ENCODE data around the gene SUGP2.

SUGP2 gene

DNA sequence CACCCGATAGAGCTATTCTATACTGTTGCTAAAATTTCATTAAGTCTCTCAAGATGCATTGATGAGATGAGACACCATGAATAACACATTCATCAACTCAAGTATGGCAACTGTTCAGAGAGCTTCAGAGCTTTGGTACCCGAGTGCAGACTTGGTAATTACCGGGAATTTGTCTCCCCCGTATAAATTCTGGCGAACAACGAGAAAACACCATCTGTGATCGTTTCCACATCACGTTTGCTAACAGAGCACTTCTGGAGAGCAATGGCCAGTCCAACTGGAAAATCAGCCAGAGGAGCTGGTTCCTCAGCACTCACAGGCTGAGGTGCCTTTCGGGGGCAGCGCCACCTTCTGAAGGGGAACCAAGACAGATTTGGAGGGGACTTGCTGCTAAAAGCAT is 40.2 kb downstream of the SUGP2 start:
- no peak overlapping the region for H4K12ac ChIP-seq (ENCODE audit: low read depth, low read length)
- no peaks in the 10 kb centered on the region for H3K79me1 ChIP-seq (ENCODE audit: low read length)
- H3K79me2 ChIP-seq (ENCODE audit: control insufficient read depth, insufficient read depth, low read length, poor library complexity) = no peaks in the 10 kb centered on the region
- WGBS (ENCODE audit: extremely low coverage, insufficient coverage, insufficient read length) = no CpG with 5 or more reads among the region's 10 CpGs
- no peak overlapping the region for H3K4ac ChIP-seq (ENCODE audit: low read depth, low read length)
- H3K4me1 ChIP-seq (ENCODE audit: control insufficient read depth in 1 of 2, insufficient read depth in 2 of 2, low read length in 2 of 2) = no peaks in the 10 kb centered on the region
- H3K9ac ChIP-seq (ENCODE audit: low read length) = no peak overlapping the region
- no peak overlapping the region for H4K8ac ChIP-seq (ENCODE audit: low read depth, low read length)
- H3K23ac ChIP-seq (ENCODE audit: low read length) = no peak overlapping the region
- H2BK5ac ChIP-seq (ENCODE audit: low read depth, low read length, poor library complexity) = no peak overlapping the region
- no peak overlapping the region for H3K4me2 ChIP-seq (ENCODE audit: low read length)
- no peaks in the 10 kb centered on the region for H3K27me3 ChIP-seq (ENCODE audit: insufficient read depth, low read length)
- H3K9me3 ChIP-seq (ENCODE audit: insufficient read depth, low read depth, low read length) = no peaks in the 10 kb centered on the region
- no peak overlapping the region for H2BK12ac ChIP-seq (ENCODE audit: low read length)
- DNase-seq = no peak
- no peak overlapping the region for H3K14ac ChIP-seq (ENCODE audit: low read length)
- H3K18ac ChIP-seq (ENCODE audit: low read length) = no peak overlapping the region
- H3K27ac ChIP-seq (ENCODE audit: low read depth, low read length) = no peak overlapping the region
- H2AK5ac ChIP-seq (ENCODE audit: low read length) = no peak overlapping the region
- H2AFZ ChIP-seq (ENCODE audit: insufficient read depth, low read length, poor library complexity) = no peak overlapping the region
- H2BK120ac ChIP-seq (ENCODE audit: insufficient read depth, low read length, poor library complexity) = no peak overlapping the region
- peaks cover 44 to 47% of the 10 kb centered on the region in 2 experiments for H3K36me3 ChIP-seq (ENCODE audit: control insufficient read depth in 1 of 2, insufficient read depth in 2 of 2, low read length in 2 of 2)
- no peak overlapping the region for H4K91ac ChIP-seq (ENCODE audit: low read depth, low read length)
- H3K4me3 ChIP-seq (ENCODE audit: low read depth, low read length) = no peak overlapping the region

DNA sequence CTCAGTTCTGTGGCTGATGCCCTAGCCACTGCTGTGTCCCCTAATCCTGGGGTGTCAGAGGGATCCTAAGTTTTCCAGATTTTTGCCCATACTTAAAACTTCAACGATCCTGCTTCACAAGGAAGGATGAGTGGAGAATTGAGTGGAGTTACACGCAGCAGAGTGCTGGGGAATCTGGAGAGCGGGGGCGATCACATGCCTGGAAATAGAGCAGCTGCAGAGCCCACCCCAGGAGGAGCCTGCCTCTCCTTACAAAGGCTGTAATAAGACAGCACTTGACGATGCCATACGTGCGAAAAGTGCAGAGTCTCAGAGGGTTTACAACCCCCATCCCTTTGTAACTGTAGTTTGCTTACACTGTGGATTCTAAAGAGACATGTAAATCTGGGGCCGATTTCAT is 40.6 kb downstream of the SUGP2 start:
- H3K36me3 ChIP-seq (ENCODE audit: control insufficient read depth in 1 of 2, insufficient read depth in 2 of 2, low read length in 2 of 2) = peaks cover 44 to 47% of the 10 kb centered on the region in 2 experiments

DNA sequence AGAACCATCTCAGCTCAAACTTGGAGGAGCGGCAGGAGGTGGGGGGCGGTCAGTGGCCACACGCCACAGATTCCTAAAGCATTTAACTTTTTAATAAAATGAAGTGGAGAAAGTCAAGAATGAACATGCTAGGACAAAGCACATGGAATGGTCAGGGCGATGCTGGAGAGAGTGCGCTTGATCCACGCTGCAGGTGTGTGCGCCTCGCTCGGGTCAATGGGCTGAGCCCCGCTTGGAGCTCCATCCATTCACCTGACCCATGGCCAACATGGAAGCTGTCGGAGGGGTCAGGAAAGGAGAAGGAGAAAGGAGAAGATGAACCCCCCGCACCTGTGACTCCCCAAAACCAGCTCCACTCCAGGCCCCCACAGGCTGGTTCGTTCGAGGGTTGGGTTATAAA is 41.8 kb downstream of the SUGP2 start:
- H3K14ac ChIP-seq (ENCODE audit: low read length) = no peak overlapping the region
- peaks cover 39 to 40% of the 10 kb centered on the region in 2 experiments for H3K36me3 ChIP-seq (ENCODE audit: control insufficient read depth in 1 of 2, insufficient read depth in 2 of 2, low read length in 2 of 2)
- H3K4ac ChIP-seq (ENCODE audit: low read depth, low read length) = no peak overlapping the region
- H2BK5ac ChIP-seq (ENCODE audit: low read depth, low read length, poor library complexity) = no peak overlapping the region
- H2BK12ac ChIP-seq (ENCODE audit: low read length) = no peak overlapping the region
- no peak overlapping the region for H3K27ac ChIP-seq (ENCODE audit: low read depth, low read length)
- H3K9ac ChIP-seq (ENCODE audit: low read length) = no peak overlapping the region
- no peak overlapping the region for H4K91ac ChIP-seq (ENCODE audit: low read depth, low read length)
- no peaks in the 10 kb centered on the region for H3K79me1 ChIP-seq (ENCODE audit: low read length)
- no peak for DNase-seq
- H2AK5ac ChIP-seq (ENCODE audit: low read length) = no peak overlapping the region
- H3K79me2 ChIP-seq (ENCODE audit: control insufficient read depth, insufficient read depth, low read length, poor library complexity) = no peaks in the 10 kb centered on the region
- H3K4me2 ChIP-seq (ENCODE audit: low read length) = no peak overlapping the region
- no CpG with 5 or more reads among the region's 14 CpGs for WGBS (ENCODE audit: extremely low coverage, insufficient coverage, insufficient read length)
- no peak overlapping the region for H3K23ac ChIP-seq (ENCODE audit: low read length)
- no peak overlapping the region for H2BK120ac ChIP-seq (ENCODE audit: insufficient read depth, low read length, poor library complexity)
- H3K4me3 ChIP-seq (ENCODE audit: low read depth, low read length) = no peak overlapping the region
- no peak overlapping the region for H2AFZ ChIP-seq (ENCODE audit: insufficient read depth, low read length, poor library complexity)
- no peaks in the 10 kb centered on the region for H3K9me3 ChIP-seq (ENCODE audit: insufficient read depth, low read depth, low read length)
- H3K4me1 ChIP-seq (ENCODE audit: control insufficient read depth in 1 of 2, insufficient read depth in 2 of 2, low read length in 2 of 2) = no peaks in the 10 kb centered on the region
- H4K12ac ChIP-seq (ENCODE audit: low read depth, low read length) = no peak overlapping the region
- H3K18ac ChIP-seq (ENCODE audit: low read length) = no peak overlapping the region
- H3K27me3 ChIP-seq (ENCODE audit: insufficient read depth, low read length) = no peaks in the 10 kb centered on the region
- no peak overlapping the region for H4K8ac ChIP-seq (ENCODE audit: low read depth, low read length)

More for the DNA sequence above, 40.6 kb downstream of the SUGP2 start:
- no peak overlapping the region for H3K4ac ChIP-seq (ENCODE audit: low read depth, low read length)
- no peak overlapping the region for H3K4me2 ChIP-seq (ENCODE audit: low read length)
- no peak overlapping the region for H3K23ac ChIP-seq (ENCODE audit: low read length)
- H2AFZ ChIP-seq (ENCODE audit: insufficient read depth, low read length, poor library complexity) = no peak overlapping the region
- H4K91ac ChIP-seq (ENCODE audit: low read depth, low read length) = no peak overlapping the region
- H3K27me3 ChIP-seq (ENCODE audit: insufficient read depth, low read length) = no peaks in the 10 kb centered on the region
- no peaks in the 10 kb centered on the region for H3K79me2 ChIP-seq (ENCODE audit: control insufficient read depth, insufficient read depth, low read length, poor library complexity)
- H2BK120ac ChIP-seq (ENCODE audit: insufficient read depth, low read length, poor library complexity) = no peak overlapping the region
- WGBS (ENCODE audit: extremely low coverage, insufficient coverage, insufficient read length) = no CpG with 5 or more reads among the region's 8 CpGs
- no peak overlapping the region for H3K4me3 ChIP-seq (ENCODE audit: low read depth, low read length)
- no peak for DNase-seq
- no peaks in the 10 kb centered on the region for H3K9me3 ChIP-seq (ENCODE audit: insufficient read depth, low read depth, low read length)
- no peak overlapping the region for H3K9ac ChIP-seq (ENCODE audit: low read length)
- H3K4me1 ChIP-seq (ENCODE audit: control insufficient read depth in 1 of 2, insufficient read depth in 2 of 2, low read length in 2 of 2) = no peaks in the 10 kb centered on the region
- H3K14ac ChIP-seq (ENCODE audit: low read length) = no peak overlapping the region
- H4K8ac ChIP-seq (ENCODE audit: low read depth, low read length) = no peak overlapping the region
- no peak overlapping the region for H4K12ac ChIP-seq (ENCODE audit: low read depth, low read length)
- H3K79me1 ChIP-seq (ENCODE audit: low read length) = no peaks in the 10 kb centered on the region
- H3K27ac ChIP-seq (ENCODE audit: low read depth, low read length) = no peak overlapping the region
- H2AK5ac ChIP-seq (ENCODE audit: low read length) = no peak overlapping the region
- no peak overlapping the region for H3K18ac ChIP-seq (ENCODE audit: low read length)
- H2BK12ac ChIP-seq (ENCODE audit: low read length) = no peak overlapping the region
- no peak overlapping the region for H2BK5ac ChIP-seq (ENCODE audit: low read depth, low read length, poor library complexity)

DNA sequence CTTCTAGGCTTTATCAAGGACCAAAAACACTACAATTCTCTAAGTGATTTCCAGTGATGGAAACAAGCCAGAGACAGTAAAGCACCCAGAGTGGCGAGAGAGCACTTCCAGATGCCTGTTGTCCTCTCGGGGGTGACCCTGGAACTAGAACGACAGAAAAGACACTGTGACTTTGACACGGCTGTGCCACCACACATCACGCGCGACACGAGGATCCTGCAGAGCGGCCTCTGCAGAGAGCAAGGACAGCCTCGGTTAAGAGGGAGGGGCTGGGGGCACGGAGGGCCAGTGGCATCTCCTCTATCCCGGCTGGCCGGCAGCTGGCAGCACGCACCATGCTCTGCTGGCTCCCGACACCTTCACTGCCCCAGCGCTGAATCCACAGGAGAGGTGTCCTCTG is 42.3 kb downstream of the SUGP2 start:
- no peak overlapping the region for H2AFZ ChIP-seq (ENCODE audit: insufficient read depth, low read length, poor library complexity)
- H3K23ac ChIP-seq (ENCODE audit: low read length) = no peak overlapping the region
- no peaks in the 10 kb centered on the region for H3K27me3 ChIP-seq (ENCODE audit: insufficient read depth, low read length)
- no peak overlapping the region for H2BK5ac ChIP-seq (ENCODE audit: low read depth, low read length, poor library complexity)
- H3K36me3 ChIP-seq (ENCODE audit: control insufficient read depth in 1 of 2, insufficient read depth in 2 of 2, low read length in 2 of 2) = peaks cover 39 to 40% of the 10 kb centered on the region in 2 experiments
- H3K4me3 ChIP-seq (ENCODE audit: low read depth, low read length) = no peak overlapping the region
- no peak overlapping the region for H3K27ac ChIP-seq (ENCODE audit: low read depth, low read length)
- H2AK5ac ChIP-seq (ENCODE audit: low read length) = no peak overlapping the region
- H2BK120ac ChIP-seq (ENCODE audit: insufficient read depth, low read length, poor library complexity) = no peak overlapping the region
- no peak overlapping the region for H3K9ac ChIP-seq (ENCODE audit: low read length)
- H2BK12ac ChIP-seq (ENCODE audit: low read length) = no peak overlapping the region
- no peak overlapping the region for H4K8ac ChIP-seq (ENCODE audit: low read depth, low read length)
- H4K91ac ChIP-seq (ENCODE audit: low read depth, low read length) = no peak overlapping the region
- no peaks in the 10 kb centered on the region for H3K79me2 ChIP-seq (ENCODE audit: control insufficient read depth, insufficient read depth, low read length, poor library complexity)
- H3K18ac ChIP-seq (ENCODE audit: low read length) = no peak overlapping the region
- no peak for DNase-seq
- no peak overlapping the region for H3K4ac ChIP-seq (ENCODE audit: low read depth, low read length)
- H3K4me1 ChIP-seq (ENCODE audit: control insufficient read depth in 1 of 2, insufficient read depth in 2 of 2, low read length in 2 of 2) = no peaks in the 10 kb centered on the region
- H3K4me2 ChIP-seq (ENCODE audit: low read length) = no peak overlapping the region
- no peaks in the 10 kb centered on the region for H3K9me3 ChIP-seq (ENCODE audit: insufficient read depth, low read depth, low read length)
- H4K12ac ChIP-seq (ENCODE audit: low read depth, low read length) = no peak overlapping the region
- H3K79me1 ChIP-seq (ENCODE audit: low read length) = no peaks in the 10 kb centered on the region
- no CpG with 5 or more reads among the region's 16 CpGs for WGBS (ENCODE audit: extremely low coverage, insufficient coverage, insufficient read length)
- no peak overlapping the region for H3K14ac ChIP-seq (ENCODE audit: low read length)

All from trophoblast cell (in vitro differentiated cells and primary cell).